Endodermal cell (in vitro differentiated cells): Measurements from ENCODE around the gene FLNC. TPM values are rescaled to one million over a fixed set of nuclear protein-coding genes. Genes with fewer than 3 reads are reported as not detected.

Experiments used
- DNase-seq: peaks from one replicate; pipeline ENCODE4 v3.0.0-alpha.2; 2017
- H3K27ac ChIP-seq: 2 replicates; pipeline ENCODE4 v1.5.1; 2013; ENCODE audit warnings: mild to moderate bottlenecking, low read depth, low read length, moderate library complexity
- H3K27me3 ChIP-seq: 2 replicates; pipeline ENCODE4 v1.6.1; 2013; ENCODE audit warnings: mild to moderate bottlenecking, low read length, moderate library complexity; ENCODE audit not compliant: insufficient read depth, control insufficient read depth, poor library complexity, severe bottlenecking
- H3K36me3 ChIP-seq: 2 replicates; pipeline ENCODE4 v1.7.0; 2013; ENCODE audit warnings: mild to moderate bottlenecking, low read length, moderate library complexity; ENCODE audit not compliant: control insufficient read depth, insufficient read depth
- H3K4me1 ChIP-seq: one replicate; pipeline ENCODE4 v1.7.0; 2013; ENCODE audit warnings: low read length; ENCODE audit not compliant: control insufficient read depth, insufficient read depth
- H3K4me3 ChIP-seq: 2 replicates; pipeline ENCODE4 v1.5.1; 2013; ENCODE audit warnings: mild to moderate bottlenecking, low read length, moderate library complexity
- H3K9ac ChIP-seq: 2 replicates; pipeline ENCODE4 v1.6.1; 2013; ENCODE audit warnings: mild to moderate bottlenecking, low read length, moderate library complexity; ENCODE audit not compliant: poor library complexity, severe bottlenecking; ENCODE audit errors: extremely low read depth
- H3K9me3 ChIP-seq: 2 replicates; pipeline ENCODE4 v1.6.1; 2013; ENCODE audit warnings: mild to moderate bottlenecking, low read length, moderate library complexity; ENCODE audit not compliant: control insufficient read depth
- H3K27ac Mint-ChIP-seq: 2 replicates; pipeline ENCODE4 v1.8.0; 2020; ENCODE audit warnings: mixed read lengths
- H3K27me3 Mint-ChIP-seq: 2 replicates; pipeline ENCODE4 v1.8.0; 2021; ENCODE audit warnings: mild to moderate bottlenecking, mixed read lengths; ENCODE audit not compliant: insufficient read depth
- H3K36me3 Mint-ChIP-seq: 2 replicates; pipeline ENCODE4 v1.8.0; 2020; ENCODE audit warnings: low read depth, mixed read lengths
- H3K4me1 Mint-ChIP-seq: 2 replicates; pipeline ENCODE4 v1.8.0; 2020; ENCODE audit warnings: mixed read lengths
- H3K4me3 Mint-ChIP-seq: 2 replicates; pipeline ENCODE4 v1.8.0; 2020; ENCODE audit warnings: mild to moderate bottlenecking, moderate library complexity, mixed read lengths
- H3K9me3 Mint-ChIP-seq: 2 replicates; pipeline ENCODE4 v1.8.0; 2020; ENCODE audit warnings: mild to moderate bottlenecking, mixed read lengths
- CTCF ChIP-seq: fragments of 200-600 bp; sonication (generic); conservative IDR thresholded peaks from 2 replicates; pipeline ENCODE4 v1.5.0; 2021; ENCODE audit warnings: antibody characterized with exemption, mild to moderate bottlenecking
- WGBS, 2 experiments: methylation state at CpG; one replicate each; pipeline versions ENCODE4 v1.1.5 to v1.1.7; 2013; ENCODE audit warnings: missing lambda C conversion rate in 2 of 2, mixed read lengths in 1 of 2; ENCODE audit not compliant: insufficient coverage in 1 of 2, insufficient read length in 1 of 2; 5-methylcytosine and 5-hydroxymethylcytosine counted together
- total RNA-seq, 2 donors: library from RNA; stranded (reverse); fragmentation: NEBNext Ultra II Directional in 1 of 2; extraction: Animal tissue kit (Norgen Biotek cat#: 25700) in 1 of 2; gene quantifications; 2 replicates in 1 of 2; 3 replicates in 1 of 2; pipeline ENCODE4 v1.2.1, GENCODE V29; 2021

The FLNC gene
- total RNA-seq, 2 donors from 2014 or later = 6.6 to 11.5 TPM

GRCh38 chr7:128906766-128907559 is 76.8 kb downstream of the FLNC start:
- Histone ChIP-seq H3K36me3 (peaks cover 12% of the 10 kb centered on the region), H3K27me3 (no peaks in the 10 kb centered on the region), H3K9me3 (no peaks in the 10 kb centered on the region), H3K4me1 (peaks cover 2% of the 10 kb centered on the region), H3K4me3 (no peak overlapping the region), H3K27ac (no peak overlapping the region), H3K9ac (no peak overlapping the region)
- no peaks in the 10 kb centered on the region for H3K9me3 Mint-ChIP-seq
- H3K27ac Mint-ChIP-seq = no peak overlapping the region
- H3K36me3 Mint-ChIP-seq = peaks cover 28% of the 10 kb centered on the region
- TF ChIP-seq CTCF = no peak
- no peak for DNase-seq
- H3K4me3 Mint-ChIP-seq = no peak overlapping the region
- peaks cover 20% of the 10 kb centered on the region for H3K4me1 Mint-ChIP-seq
- H3K27me3 Mint-ChIP-seq = peaks cover 9% of the 10 kb centered on the region
- 93 to 98% methylated on average over 12 to 19 of the region's 19 CpGs for WGBS, 2 experiments

Other genes starting within 250 kb of the FLNC start
- under 1 TPM; 0.15 to 0.64 TPM for gene GARIN1A, start 158.1 kb upstream of the FLNC start, total RNA-seq
- 100 to 1,000 TPM; 160 to 186 TPM for gene CALU, start 91.0 kb upstream of the FLNC start, total RNA-seq
- not detected for gene OPN1SW, start 54.6 kb upstream of the FLNC start, total RNA-seq
- gene CCDC136, start 38.4 kb upstream of the FLNC start, total RNA-seq = 10 to 100 TPM; 46.0 to 51.2 TPM
- 100 to 1,000 TPM; 122 to 157 TPM for gene ATP6V1F, start 32.5 kb downstream of the FLNC start, total RNA-seq
- 10 to 100 TPM; 21.1 to 33.3 TPM for gene KCP, start 80.3 kb downstream of the FLNC start, total RNA-seq
- gene IRF5, start 107.5 kb downstream of the FLNC start, total RNA-seq = under 1 TPM; 0.31 to 0.53 TPM
- gene TNPO3, start 224.7 kb downstream of the FLNC start, total RNA-seq = 10 to 100 TPM; 68.0 to 73.1 TPM